GM12891 (cell line): ENCODE measurements around the gene SLC27A1.

ENCODE experiments used
- POLR2A ChIP-seq: IDR thresholded peaks from 2 replicates; pipeline ENCODE4 v1.6.1; 2011; ENCODE audit warnings: low read depth, low read length, control low read depth
- POLR2AphosphoS5 ChIP-seq: IDR thresholded peaks from 2 replicates; pipeline ENCODE4 v1.6.1; 2011; ENCODE audit warnings: low read depth, low read length, control low read depth
- POU2F2 ChIP-seq: IDR thresholded peaks from 2 replicates; pipeline ENCODE4 v1.6.1; 2011; ENCODE audit warnings: low read depth, mild to moderate bottlenecking, control low read depth, low read length, moderate library complexity
- SPI1 ChIP-seq: IDR thresholded peaks from 2 replicates; pipeline ENCODE4 v1.6.1; 2011; ENCODE audit warnings: low read depth, low read length, control low read depth
- TAF1 ChIP-seq: IDR thresholded peaks from 2 replicates; pipeline ENCODE4 v1.6.1; 2011; ENCODE audit warnings: low read depth, low read length, control low read depth

DNA sequence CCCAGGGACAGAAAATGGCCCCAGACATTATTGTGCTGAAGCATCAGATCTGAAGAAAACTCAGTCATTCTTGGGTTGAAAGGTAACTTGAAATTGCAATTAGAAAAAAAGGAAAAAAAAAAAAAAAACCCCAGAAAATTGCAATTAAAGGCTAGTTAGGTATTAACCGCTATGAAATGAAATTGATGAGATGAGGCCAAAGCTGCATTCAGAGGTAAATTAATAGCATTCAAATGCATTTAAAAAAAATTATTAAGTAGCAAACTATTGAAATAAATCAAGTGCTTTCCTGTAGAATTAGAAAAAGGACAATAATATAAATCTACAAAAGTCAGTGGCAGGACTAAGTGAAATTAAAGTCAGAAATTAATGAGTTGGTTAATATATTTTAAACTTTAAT, 47.6 kb downstream of the SLC27A1 start:
- TF ChIP-seq POU2F2 (no peak), POLR2AphosphoS5 (no peak), POLR2A (no peak), SPI1 (no peak), TAF1 (no peak)
